GM18868 (cell line): Measurements from ENCODE around the gene ZNF358.

Experiments
- ATAC-seq: cut with Tn5 transposase; IDR thresholded peaks from one replicate; pipeline ENCODE4 v1.9.1; 2021; ENCODE audit warnings: mild to moderate bottlenecking, moderate library complexity; ENCODE audit not compliant: unreplicated experiment

The ZNF358 gene

DNA sequence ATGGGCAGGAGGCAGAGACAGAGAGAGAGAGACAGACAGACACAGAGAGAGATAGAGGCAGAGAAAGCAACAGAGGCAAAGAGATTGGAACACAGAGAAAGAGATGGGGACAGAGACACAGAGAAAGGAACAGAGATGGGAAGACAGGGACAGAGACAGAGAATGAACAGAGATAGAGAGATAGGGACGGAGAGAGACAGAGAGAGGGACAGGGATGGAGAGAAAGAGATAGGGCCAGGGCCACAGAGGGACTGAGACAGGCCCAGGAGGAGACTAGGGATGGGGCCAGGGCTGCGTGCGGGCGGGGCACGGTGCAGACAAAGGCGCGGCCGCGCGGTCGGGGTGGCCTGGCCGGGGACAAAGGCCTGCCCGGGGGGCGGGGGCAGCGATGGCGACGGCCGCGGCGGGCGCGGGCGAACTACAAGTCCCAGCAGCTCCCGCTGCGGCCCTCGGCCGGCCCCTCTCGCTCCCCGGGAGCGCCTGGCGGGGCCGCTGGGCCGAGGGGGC is at the start of gene ZNF358:
Gene ZNF358 (plus strand): TSS at position 459 of the 507 bp plus-strand sequence. CDS start 3,140 bp downstream, outside the sequence.
- ATAC-seq, result no peak

DNA sequence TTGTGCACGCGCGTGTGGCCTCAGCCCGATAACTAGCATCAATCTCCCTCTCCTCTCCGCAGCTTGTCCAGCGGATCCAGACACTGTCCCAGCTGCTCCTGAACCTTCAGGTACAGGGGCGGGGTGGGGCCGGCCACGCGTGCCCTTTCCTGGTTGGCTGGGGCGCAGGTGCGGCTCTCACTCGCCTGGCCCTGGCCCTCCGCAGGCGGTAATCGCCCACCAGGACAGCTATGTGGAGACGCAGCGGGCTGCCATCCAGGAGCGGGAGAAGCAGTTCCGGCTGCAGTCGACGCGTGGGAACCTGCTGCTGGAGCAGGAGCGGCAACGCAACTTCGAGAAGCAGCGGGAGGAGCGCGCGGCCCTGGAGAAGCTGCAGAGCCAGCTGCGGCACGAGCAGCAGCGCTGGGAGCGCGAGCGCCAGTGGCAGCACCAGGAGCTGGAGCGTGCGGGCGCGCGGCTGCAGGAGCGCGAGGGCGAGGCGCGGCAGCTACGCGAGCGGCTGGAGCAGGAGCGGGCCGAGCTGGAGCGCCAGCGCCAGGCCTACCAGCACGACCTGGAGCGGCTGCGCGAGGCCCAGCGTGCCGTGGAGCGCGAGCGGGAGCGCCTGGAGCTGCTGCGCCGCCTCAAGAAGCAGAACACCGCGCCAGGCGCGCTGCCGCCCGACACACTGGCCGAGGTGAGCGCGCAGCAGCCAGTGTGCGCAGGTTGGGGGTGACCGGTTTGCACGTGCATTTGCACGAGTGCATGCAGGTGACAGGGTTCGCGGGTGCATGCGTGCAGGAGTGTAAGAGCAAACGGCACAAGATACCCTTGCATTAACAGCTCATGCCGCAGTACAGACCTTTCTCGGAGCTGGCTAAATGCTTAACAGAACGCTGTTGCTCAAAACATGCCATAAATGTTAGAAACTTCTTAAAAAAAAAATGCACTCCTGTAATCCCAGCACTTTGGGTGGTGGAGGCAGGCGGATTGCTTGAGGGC is 48.6 kb upstream of the ZNF358 start:
- no peak for ATAC-seq

DNA sequence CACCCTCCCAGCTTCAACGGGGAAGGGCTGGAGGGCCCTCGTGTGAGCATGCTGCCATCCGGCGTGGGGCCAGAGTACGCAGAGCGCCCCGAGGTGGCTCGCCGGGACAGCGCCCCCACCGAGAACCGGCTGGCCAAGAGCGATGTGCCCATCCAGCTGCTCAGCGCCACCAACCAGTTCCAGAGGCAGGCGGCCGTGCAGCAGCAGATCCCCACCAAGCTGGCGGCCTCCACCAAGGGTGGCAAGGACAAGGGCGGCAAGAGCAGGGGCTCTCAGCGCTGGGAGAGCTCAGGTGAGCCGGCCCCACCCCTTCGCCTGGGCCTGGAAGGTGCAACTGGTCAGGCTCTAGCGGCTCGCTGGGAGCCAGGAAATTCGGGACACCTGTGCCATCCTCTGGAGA is 47.1 kb upstream of the ZNF358 start:
- no peak for ATAC-seq

DNA sequence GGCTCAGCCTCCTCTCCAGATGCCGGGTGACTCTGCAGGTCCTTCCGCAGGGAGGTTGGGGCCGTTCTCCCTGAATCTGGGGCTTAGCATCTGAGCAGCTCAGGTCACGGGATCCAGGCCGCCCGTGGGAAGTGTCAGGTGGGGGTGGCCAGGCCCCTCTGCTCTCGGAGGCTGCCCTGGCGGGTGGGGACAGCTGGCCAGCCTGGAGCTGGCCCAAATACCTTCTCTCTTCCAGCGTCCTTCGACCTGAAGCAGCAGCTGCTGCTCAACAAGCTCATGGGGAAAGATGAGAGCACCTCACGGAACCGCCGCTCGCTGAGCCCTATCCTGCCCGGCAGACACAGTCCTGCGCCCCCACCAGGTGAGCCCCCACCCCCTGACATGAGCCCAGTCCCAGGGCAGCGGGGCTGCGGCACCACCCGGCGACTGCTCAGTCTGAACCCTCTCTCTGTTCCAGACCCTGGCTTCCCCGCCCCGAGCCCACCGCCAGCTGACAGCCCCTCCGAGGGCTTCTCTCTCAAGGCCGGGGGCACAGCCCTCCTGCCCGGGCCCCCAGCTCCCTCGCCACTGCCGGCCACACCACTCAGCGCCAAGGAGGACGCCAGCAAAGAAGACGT is 46.1 kb upstream of the ZNF358 start:
- ATAC-seq, result no peak

DNA sequence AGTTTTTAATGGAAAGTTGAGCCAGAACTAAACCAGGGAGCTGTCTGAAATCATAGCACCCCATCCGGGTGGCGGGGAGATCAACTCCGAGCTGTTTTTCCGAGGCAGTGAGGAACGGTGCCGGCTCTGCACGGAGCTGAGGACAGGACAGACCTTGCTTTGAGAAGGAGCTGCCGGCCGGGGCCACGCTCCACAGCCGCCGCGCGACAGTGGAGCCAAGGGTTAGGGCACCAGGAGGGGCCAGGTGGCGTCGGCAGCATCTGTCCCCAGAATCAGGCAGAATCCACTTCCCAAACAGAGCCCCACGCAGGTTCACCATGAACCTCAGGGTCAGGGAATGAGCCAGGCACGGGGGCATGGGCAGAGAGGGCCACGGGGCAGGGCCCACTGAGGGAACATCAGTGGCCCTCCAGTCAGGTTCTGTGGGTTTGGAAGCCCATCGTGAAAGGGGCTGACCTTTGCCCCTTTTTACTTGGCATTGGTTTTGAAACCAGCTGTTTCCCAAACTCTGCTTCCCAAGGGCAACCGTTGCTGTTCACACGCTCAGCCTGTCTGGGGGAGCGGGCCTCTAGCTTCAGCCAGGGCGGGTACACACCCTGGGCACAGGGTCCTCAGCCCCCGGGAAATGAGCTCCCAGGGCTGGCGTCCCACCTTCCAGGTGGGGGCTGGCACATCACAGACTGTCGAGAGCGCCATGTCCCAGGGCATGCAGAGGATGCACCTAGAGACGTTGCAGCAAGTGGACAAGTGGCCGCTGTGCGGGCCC is 45.2 kb upstream of the ZNF358 start:
- ATAC-seq, result no peak

DNA sequence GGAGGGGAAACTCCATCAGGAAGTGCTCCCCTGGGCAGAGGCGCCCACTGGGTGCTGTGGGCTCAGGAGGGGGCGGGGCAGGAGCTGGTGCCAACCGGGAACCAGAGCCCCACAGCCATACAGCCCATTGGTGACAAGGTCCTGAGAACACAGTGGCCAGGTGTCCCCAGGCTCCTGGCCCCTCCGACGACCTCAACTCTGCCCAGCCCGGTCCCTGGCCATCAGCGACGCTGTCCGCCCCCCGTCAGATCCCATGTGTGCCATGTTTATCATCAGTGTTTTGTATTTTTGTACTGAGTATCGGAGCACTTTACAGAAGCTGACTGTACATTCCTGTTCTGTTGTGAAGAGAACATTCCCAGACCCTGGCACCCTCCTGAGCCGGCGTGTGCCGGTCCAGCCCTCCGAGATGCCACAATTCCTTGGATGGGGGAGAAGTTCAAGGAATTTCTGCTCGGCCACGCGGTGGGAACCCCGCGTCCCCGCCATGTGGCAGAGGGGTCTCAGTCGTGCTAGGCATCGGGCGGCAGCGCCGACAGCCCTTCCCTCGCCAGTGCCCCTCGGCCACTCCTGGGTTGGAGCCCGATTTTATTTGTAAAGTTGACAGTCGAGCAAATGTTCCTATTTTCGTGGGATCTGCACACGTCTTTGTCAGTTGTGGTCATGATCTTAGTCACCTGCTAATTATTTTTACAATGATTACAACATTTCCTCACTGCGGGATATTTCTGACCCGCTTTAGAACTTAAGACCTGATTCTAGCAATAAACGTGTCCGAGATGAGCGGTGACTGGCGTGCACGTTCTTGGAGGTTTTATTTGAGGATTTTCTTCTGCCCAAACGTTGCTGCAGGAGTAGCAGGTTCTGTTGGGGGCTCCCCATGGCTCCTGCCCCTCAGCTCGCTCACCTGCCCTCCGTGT is 43.9 kb upstream of the ZNF358 start:
- ATAC-seq, result no peak

DNA sequence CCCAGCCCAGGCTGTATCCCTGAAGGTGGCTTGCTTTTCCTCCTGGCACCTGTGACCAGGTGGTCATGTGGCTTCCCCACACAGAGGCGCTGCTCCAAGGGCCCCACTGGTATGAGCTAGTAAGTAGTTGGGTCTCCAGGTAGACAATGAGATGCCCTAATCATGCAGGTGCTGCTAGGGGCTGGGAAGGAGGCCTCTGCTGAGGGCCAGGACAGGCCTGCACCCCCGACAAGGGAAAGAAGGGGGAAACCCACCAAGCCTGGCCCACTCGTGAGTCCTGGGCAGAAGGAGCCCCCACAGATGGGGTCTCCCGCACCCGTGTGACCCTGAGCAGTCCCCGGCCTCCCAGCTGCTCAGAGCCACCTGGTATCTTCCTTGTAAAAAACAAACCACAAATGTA is 40.2 kb upstream of the ZNF358 start:
- no peak for ATAC-seq

DNA sequence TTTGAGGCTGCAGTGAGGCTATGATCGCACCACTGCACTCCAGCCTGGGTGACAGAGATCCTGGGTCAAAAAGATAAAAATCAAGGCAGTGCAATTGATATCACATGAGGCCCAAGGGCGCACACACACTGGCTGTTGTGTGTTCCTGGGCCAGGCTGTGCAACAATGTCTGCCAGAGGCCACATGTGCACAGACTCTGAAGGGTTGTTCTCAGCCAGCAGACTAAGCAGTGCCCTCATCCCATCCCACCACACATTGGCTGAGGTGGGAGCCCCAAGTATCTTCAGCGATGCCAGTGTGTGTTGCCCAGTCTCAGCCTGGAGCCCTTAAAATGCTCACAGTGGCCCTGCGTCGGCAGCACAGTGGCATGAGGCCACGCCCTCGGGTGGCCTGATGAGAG is 39.7 kb upstream of the ZNF358 start:
- no peak for ATAC-seq

DNA sequence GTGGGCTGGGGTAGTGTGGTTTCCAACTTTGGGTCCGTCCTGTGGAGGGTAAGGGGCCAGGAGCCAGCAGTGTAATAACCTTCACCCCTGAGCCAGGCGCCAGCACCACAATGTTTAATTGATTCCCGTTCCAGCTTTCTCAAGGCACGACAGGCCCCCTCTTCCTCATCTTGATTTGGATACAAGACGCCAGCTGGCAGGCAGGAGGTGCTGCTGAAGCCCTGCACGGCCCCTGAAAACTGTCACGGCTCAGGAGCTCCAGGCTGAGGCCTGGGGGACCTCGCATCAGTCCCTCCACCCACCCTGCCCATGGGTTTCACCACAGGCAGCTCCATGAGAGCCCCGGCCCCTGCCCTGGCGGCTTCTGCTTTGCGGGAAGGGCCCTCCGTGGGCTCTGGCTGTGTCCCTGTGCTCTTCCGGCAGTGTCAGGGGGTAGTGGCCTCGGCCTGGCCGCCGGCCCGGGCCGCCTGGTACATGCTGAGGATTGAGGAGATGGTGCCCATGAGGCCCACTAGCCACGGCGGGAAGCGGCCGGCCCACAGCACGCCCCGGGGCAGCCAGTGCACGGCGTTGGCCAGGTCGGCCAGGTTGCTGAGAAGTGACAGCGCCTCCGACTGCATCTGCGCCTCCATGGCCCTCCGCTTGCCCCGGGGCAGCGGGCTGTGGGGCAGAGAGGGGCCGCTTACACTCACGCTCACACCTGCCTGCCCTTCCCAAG is 39.0 kb upstream of the ZNF358 start:
- no peak for ATAC-seq

DNA sequence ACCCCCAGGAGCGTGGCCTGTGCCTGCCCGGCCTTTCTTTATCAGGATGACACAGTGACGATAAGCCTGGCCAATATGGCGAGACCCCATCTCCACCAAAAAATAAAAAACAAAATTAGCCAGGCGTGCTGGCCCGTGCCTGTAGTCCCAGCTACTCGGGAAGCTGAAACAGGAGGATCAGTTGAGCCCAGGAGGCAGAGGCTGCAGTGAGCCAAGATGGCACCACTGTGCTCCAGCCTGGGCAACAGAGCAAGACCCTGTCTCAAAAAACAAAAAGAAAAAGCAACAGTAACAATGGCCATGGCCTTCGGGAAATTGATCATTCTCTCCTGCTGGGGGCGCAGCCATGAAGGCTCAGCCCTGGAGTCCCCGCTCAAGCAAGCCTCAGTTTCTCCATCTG is 38.1 kb upstream of the ZNF358 start:
- ATAC-seq, result no peak

DNA sequence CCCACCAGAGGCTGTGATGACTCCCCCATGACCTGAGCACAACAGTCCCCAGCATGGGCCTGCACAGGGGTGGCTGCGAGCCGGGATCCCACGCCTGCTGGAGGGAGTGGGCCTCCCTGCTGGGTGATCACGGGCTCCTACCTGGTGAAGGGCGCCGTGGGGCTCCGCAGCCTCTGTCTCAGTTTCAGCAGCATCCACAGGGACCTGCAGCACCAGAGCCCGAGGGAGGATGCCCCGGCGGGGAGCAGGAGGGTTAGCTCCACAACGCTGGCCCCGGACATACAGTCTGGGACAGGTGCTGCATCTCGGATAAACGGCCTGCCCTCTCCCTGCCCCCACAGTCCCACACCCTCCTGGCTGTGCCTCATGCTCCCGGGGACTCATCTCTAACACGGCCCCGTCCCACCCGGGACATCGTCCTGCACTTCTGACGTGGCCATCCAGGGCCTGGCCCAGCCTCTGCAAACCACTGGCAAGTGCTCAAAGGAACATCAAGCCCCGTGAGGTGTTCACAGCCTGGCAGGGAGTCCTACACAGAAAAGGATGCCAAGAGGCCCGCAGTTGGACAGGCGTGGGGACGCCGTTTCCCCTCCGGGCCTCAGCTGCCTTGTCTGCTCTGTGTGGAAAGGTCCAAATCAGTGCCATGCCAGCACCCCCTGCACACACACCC is 37.6 kb upstream of the ZNF358 start:
- ATAC-seq, result no peak

DNA sequence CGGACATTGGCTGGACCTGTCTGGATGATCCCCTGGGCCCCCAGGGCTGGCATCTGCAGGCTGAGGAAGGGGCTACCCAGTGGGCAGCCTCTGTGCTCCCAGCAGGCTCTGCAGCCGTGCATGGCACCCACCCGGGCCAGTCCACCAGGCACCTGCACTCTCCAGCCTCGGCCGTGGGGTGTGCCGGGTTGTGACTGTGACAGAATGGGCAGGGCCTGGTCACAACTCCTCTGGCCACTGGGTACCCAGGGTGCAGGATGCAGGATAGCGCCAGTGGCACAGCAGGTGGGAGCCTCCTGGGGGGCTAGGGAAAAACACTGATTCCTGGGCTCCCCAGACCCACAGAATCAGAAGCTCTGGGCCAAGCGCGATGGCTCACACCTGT is 37.1 kb upstream of the ZNF358 start:
- no peak for ATAC-seq

DNA sequence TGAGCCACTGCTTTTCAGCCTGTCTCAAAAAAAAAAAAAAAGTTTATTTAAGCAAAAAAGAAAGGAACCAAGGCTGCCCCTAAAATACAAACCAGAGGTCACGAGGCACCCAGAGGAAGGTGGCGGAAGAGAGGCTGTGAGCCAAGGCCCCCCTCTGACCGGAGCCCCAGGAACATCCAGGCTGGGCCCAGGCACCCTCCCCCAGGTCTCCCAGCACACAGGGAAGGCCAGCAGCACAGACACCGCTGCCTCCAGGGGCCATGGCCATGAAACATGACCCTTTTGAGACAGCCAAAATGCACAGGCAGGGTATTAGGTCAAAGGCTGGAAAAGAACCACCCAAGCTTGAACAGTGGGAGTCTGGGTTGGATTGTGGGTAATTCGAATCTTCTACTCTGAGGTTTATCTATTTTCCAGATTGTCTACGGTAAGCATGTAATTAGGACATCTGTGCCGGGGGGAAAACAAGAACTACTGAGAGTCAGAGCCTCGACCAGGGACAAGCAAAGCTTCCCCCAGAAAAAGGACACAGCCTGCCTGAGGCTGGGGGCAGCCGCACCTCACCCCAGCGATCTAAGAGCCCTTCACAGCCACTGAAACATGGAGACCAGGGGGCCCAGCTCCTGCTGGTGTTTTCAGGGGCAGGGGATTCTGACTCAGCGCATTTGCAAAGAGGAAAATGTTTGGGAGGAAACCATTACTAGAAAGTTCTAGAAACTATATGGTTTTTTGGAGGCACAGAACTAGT is 35.5 kb upstream of the ZNF358 start:
- no peak for ATAC-seq

DNA sequence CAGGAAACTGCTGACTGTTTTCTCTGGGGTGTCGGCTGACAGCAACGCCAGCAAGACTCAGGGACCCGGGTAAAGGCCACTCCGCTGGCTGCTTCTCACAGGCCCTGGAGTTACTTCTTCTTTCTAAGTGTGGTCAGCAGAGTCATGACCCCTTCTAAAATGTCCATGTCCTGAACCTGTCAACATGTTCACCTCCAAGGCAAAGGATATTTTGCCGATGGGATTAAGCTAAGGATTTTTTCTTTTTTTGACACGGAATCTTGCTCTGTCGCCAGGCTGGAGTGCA is 35.0 kb upstream of the ZNF358 start:
- no peak for ATAC-seq

DNA sequence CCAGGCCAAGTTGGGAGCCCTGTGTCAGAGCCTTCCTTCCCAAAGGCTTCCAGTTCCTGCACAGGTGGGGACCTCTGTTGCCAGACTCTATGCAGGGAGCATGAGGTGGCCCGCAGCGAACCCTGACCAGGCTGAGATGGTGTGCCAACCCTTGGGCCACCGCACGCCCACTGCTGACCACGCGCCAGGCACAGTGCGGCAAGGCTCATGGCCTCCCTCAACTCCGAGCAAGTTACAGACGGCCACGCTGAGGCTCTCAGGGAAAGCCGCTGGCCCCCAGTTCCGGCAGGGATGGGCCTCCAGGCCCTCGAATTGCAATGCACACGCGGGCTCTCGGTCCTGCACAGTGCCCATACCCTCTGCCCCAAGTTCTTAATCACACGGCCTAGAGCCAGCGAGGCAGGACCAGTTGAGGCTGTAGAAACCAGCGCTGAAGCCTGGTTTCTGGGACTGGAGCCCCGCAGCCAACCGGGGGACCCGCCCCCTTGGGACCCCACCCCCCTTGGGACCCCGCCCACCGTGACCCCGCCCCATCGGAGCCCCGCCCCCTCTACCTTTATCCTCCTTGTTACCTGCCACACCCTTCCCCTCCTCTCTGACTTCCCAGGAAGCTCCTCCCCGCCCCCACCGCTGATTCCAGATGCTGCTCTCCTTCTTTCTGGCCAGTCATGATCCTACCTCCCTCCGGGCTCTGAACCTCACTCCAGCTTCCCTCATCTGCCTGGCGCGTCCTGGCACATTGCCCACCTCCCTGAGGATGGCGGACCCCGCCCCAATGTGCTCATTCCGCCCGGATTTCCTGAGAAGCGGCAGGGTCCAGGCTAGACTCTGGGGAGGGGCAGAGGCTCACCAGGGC is 33.1 kb upstream of the ZNF358 start:
- no peak for ATAC-seq

DNA sequence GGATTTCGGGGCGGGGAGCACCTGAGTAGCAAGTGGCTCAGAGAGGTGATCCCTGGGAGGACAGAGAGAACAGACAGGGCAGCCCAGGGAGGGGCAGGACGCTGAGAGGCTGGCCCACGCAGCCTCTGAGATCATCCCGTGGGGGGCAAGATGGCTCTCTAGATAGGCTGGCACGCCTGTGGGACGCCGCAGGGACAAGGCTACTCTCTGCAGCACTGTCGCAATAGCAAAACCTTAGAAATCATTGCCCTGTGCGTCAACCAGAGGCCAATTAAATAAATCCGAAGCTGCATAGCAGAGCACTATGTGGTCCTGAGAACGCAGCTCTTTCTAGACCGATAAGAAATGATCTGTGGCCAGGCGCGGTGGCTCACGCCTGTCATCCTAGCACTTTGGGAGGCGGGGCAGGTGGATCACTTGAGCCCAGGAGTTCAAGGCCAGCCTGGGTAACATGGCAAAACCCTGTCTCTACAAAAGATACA is 32.1 kb upstream of the ZNF358 start:
- no peak for ATAC-seq

DNA sequence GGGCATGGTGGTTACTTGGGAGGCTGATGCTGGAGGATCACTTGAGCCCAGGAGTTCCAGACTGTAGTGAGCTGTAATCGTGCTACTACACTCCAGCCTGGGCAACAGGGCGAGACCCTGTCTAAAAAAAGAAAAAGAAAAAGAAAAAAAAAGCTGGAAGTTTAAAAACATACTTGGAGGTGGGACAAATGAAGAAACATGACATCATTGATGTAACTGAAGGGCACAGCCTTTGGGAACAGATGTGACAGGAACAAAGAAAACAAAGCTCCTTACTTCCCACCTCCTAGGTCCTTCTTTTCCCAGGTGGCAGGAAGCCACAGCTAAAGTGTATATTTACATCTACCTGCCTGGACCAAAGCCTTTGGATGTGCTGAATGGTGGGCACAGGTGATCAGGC is 29.0 kb upstream of the ZNF358 start:
- no peak for ATAC-seq
